Vagina (tissue), 2 donors: Measurements from ENCODE around the gene L1TD1.

Source experiments
- POLR2A ChIP-seq, 2 donors: fragments of 450-650 bp; IDR thresholded peaks; one replicate each; pipeline ENCODE4 v1.6.1; 2017; ENCODE audit warnings: antibody characterized with exemption in 2 of 2, mild to moderate bottlenecking in 2 of 2, moderate library complexity in 2 of 2
- TF ChIP-seq, protein P1 (sequence below), 3 experiments: fragments of 450-650 bp in 2 of 3; fragments of 200-600 bp in 1 of 3; sonication (generic) in 1 of 3; IDR thresholded peaks; one replicate each; pipeline ENCODE4 v1.5.1; 2017 to 2019; ENCODE audit warnings: antibody characterized with exemption in 3 of 3, mild to moderate bottlenecking in 2 of 3, moderate library complexity in 2 of 3

DNA sequence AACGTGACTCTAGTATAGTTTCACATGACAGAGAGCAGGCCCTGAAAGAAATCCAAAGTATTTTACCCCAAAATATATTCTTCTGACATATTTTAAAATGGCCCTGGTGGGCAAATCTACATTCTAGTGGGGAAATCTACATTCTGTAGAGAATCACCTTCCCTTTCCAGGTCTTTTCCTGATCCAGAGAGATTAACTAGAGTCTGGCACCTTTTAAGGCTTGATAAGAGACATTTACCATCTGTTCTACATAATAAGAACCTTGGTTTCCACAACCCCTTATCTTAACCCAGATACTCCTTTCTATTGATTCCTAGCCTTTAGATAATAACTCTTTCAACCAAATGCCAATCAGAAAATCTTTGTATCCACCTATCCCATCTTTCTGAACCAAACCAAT is 17.0 kb upstream of the L1TD1 start:
- TF ChIP-seq, protein P1, sequence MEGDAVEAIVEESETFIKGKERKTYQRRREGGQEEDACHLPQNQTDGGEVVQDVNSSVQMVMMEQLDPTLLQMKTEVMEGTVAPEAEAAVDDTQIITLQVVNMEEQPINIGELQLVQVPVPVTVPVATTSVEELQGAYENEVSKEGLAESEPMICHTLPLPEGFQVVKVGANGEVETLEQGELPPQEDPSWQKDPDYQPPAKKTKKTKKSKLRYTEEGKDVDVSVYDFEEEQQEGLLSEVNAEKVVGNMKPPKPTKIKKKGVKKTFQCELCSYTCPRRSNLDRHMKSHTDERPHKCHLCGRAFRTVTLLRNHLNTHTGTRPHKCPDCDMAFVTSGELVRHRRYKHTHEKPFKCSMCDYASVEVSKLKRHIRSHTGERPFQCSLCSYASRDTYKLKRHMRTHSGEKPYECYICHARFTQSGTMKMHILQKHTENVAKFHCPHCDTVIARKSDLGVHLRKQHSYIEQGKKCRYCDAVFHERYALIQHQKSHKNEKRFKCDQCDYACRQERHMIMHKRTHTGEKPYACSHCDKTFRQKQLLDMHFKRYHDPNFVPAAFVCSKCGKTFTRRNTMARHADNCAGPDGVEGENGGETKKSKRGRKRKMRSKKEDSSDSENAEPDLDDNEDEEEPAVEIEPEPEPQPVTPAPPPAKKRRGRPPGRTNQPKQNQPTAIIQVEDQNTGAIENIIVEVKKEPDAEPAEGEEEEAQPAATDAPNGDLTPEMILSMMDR (IDR thresholded peaks at IDR 0.05) = no peak
- TF ChIP-seq POLR2A (IDR thresholded peaks at IDR 0.05) = no peak
